Measurements from ENCODE around the gene SLIT3. TPM values are rescaled to one million over a fixed set of nuclear protein-coding genes. Genes with fewer than 3 reads are reported as not detected.
A peak's percentile ranks its signal among the peaks of the same experiment; 100 is the strongest.

Gene SLIT3
- total and polyA plus RNA-seq, 9 of the 15 experiments (the other 6 are each of a cell fraction or from before 2014, with no cell fraction given), result 0.01 to 0.04 TPM; not detected in 7

- POLR2A ChIA-PET, result no interaction called here
- intact Hi-C loops (cut with micrococcal nuclease), result no loop called here
Measured at GRCh38 chr5:168653626-168654025, 647.3 kb downstream of the SLIT3 start.

GRCh38 chr5:168651648-168652047 lies 649.3 kb downstream of the SLIT3 start:
- no peaks in the 10 kb centered on the region for H3K9me1 ChIP-seq (ENCODE audit: control insufficient read depth, insufficient read depth, low read length)
- no peak overlapping the region for H3K4me2 ChIP-seq (ENCODE audit: insufficient read depth, low read length)
- H3K9me3 ChIP-seq (replicated peaks; ENCODE audit: control insufficient read depth, insufficient read depth, low read depth, low read length), result no peaks in the 10 kb centered on the region
- FAIRE-seq, result no peak
- in situ Hi-C loops (cut with MboI), result loop anchor here (25.0 kb wide), 1 partner anchor 389 kb away; no protein-coding TSS in a partner anchor
- no peak overlapping the region for H2AFZ ChIP-seq (ENCODE audit: low read depth, low read length)
- TF ChIP-seq POLR3G (IDR thresholded peaks at IDR 0.05; ENCODE audit: extremely low read depth, insufficient read length, insufficient replicate concordance) (no peak), CEBPG (CRISPR knock-in tag; IDR thresholded peaks at IDR 0.05) (no peak), CEBPG (tag; conservative IDR thresholded peaks at IDR 0.05 in 1 of 2, IDR thresholded peaks at IDR 0.05 in 1 of 2) (peak in 1 of 2 experiments; percentile 32; a peak in 1 of 4 replicates), GATA2 (CRISPR knock-in tag; IDR thresholded peaks at IDR 0.05) (no peak), RAD21 (CRISPR knock-in tag; conservative IDR thresholded peaks at IDR 0.05 in 1 of 2, IDR thresholded peaks at IDR 0.05 in 1 of 2) (no peak), ATF7 (IDR thresholded peaks at IDR 0.05) (no peak), JUND (IDR thresholded peaks at IDR 0.05; ENCODE audit: borderline replicate concordance, low read depth, low read length) (peak; percentile 13; the same call in 1 of the 2 replicates), JUND (tag; IDR thresholded peaks at IDR 0.05; ENCODE audit: borderline replicate concordance, low read depth, low read length) (no peak), ATF3 (IDR thresholded peaks at IDR 0.05) (peak; percentile 45), ATF3 (CRISPR knock-in tag; conservative IDR thresholded peaks at IDR 0.05) (no peak), FOSL1 (tag; conservative IDR thresholded peaks at IDR 0.05) (peak; percentile 61)
- intact Hi-C loops (cut with micrococcal nuclease), result no loop called here
- H3K79me2 ChIP-seq (ENCODE audit: control insufficient read depth, insufficient read depth, low read length), result no peaks in the 10 kb centered on the region
- H3K9ac ChIP-seq (ENCODE audit: insufficient read depth in 1 of 2, low read depth in 2 of 2, low read length in 2 of 2), result no peak overlapping the region
- no peaks in the 10 kb centered on the region for H3K27me3 ChIP-seq (ENCODE audit: control insufficient read depth in 2 of 2, insufficient read depth in 2 of 2, low read length in 2 of 2)
- H3K27ac ChIP-seq (ENCODE audit: extremely low read depth, low read depth, low read length), result no peak overlapping the region
- ChIA-PET CTCF (ENCODE audit: low intra/inter-chr PET ratio) (no interaction called here), POLR2A (no interaction called here)
- ATAC-seq, result no peak
- no peak for DNase-seq (ENCODE audit: extremely low read depth in 1 of 4, low spot score in 3 of 4)
- H3K4me1 ChIP-seq (replicated peaks in 1 of 2; ENCODE audit: control insufficient read depth in 2 of 2, insufficient read depth in 2 of 2, low read length in 2 of 2), result peaks cover 0 to 18% of the 10 kb centered on the region in 2 experiments; a peak in 2 of 5 replicates
- no peaks in the 10 kb centered on the region for H3K36me3 ChIP-seq (ENCODE audit: control insufficient read depth, insufficient read depth, low read length)
- H3K4me3 ChIP-seq, result no peak overlapping the region
- no peaks in the 10 kb centered on the region for H4K20me1 ChIP-seq (replicated peaks; ENCODE audit: control insufficient read depth, insufficient read depth, low read length)
- no TSS peak for BruUV-seq (replicated peaks)

More at GRCh38 chr5:168653626-168654025, 647.3 kb downstream of the SLIT3 start:
- in situ Hi-C loops (cut with MboI), result loop anchor here (25.0 kb wide), 1 partner anchor 391 kb away; no protein-coding TSS in a partner anchor
- no peak overlapping the region for H3K4me3 ChIP-seq
- H3K9ac ChIP-seq (ENCODE audit: insufficient read depth in 1 of 2, low read depth in 2 of 2, low read length in 2 of 2), result no peak overlapping the region
- no peaks in the 10 kb centered on the region for H4K20me1 ChIP-seq (replicated peaks; ENCODE audit: control insufficient read depth, insufficient read depth, low read length)
- WGBS (ENCODE audit: insufficient coverage, low coverage, missing lambda C conversion rate), result 16% methylated on average over 4 of the region's 4 CpGs
- peak overlapping the region; percentile 26; the same call in 1 of the 2 replicates for H3K4me2 ChIP-seq (ENCODE audit: insufficient read depth, low read length)
- CTCF ChIA-PET (ENCODE audit: low intra/inter-chr PET ratio), result no interaction called here
- no TSS peak for BruUV-seq (replicated peaks)
- DNase-seq (ENCODE audit: extremely low read depth in 1 of 4, low spot score in 3 of 4) (no peak), FAIRE-seq (no peak), ATAC-seq (no peak)
- no peak overlapping the region for H3K27ac ChIP-seq (ENCODE audit: extremely low read depth, low read depth, low read length)
- no peaks in the 10 kb centered on the region for H3K79me2 ChIP-seq (ENCODE audit: control insufficient read depth, insufficient read depth, low read length)
- H3K9me3 ChIP-seq (replicated peaks; ENCODE audit: control insufficient read depth, insufficient read depth, low read depth, low read length), result no peaks in the 10 kb centered on the region
- no peaks in the 10 kb centered on the region for H3K36me3 ChIP-seq (ENCODE audit: control insufficient read depth, insufficient read depth, low read length)
- H3K9me1 ChIP-seq (ENCODE audit: control insufficient read depth, insufficient read depth, low read length), result no peaks in the 10 kb centered on the region
- TF ChIP-seq BCOR (IDR thresholded peaks at IDR 0.05) (no peak), POLR2AphosphoS2 (IDR thresholded peaks at IDR 0.05; ENCODE audit: low read length) (no peak), TCF7L2 (IDR thresholded peaks at IDR 0.05; ENCODE audit: low read depth, low read length) (no peak), CTBP1 (IDR thresholded peaks at IDR 0.05; ENCODE audit: borderline replicate concordance) (no peak)
- TF ChIP-seq, protein P1, sequence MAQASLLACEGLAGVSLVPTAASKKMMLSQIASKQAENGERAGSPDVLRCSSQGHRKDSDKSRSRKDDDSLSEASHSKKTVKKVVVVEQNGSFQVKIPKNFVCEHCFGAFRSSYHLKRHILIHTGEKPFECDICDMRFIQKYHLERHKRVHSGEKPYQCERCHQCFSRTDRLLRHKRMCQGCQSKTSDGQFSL (CRISPR knock-in tag; IDR thresholded peaks at IDR 0.05), result no peak
- TF ChIP-seq, protein P1 (tag; IDR thresholded peaks at IDR 0.05), result no peak
- H2AFZ ChIP-seq (ENCODE audit: low read depth, low read length), result peak overlapping the region; percentile 72
- H3K27me3 ChIP-seq (ENCODE audit: control insufficient read depth in 2 of 2, insufficient read depth in 2 of 2, low read length in 2 of 2), result no peaks in the 10 kb centered on the region
- peaks cover 0 to 23% of the 10 kb centered on the region in 2 experiments; a peak in 2 of 5 replicates for H3K4me1 ChIP-seq (replicated peaks in 1 of 2; ENCODE audit: control insufficient read depth in 2 of 2, insufficient read depth in 2 of 2, low read length in 2 of 2)
